ENCODE measurements around the gene SLAIN2.

DNA sequence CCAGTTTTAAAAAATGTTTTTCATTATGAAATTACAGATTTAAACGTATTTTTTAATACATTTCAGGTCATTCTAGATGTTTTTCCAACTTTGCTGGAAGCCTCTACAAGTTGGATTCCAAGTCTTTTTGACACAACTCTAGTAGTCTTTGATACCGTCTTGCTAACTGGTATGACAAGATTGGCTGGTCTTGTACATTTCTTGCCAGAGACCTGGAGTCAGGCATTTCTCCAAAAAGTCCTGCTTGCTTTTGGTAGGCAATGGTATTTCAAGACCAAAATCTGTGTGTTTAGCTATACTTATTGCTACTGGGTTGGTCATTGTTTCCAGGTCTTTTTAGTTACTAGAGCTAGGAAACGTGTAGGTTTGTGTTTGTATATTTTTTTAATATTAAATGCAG is 64.6 kb downstream of the SLAIN2 start:
- TF ChIP-seq, protein P1, sequence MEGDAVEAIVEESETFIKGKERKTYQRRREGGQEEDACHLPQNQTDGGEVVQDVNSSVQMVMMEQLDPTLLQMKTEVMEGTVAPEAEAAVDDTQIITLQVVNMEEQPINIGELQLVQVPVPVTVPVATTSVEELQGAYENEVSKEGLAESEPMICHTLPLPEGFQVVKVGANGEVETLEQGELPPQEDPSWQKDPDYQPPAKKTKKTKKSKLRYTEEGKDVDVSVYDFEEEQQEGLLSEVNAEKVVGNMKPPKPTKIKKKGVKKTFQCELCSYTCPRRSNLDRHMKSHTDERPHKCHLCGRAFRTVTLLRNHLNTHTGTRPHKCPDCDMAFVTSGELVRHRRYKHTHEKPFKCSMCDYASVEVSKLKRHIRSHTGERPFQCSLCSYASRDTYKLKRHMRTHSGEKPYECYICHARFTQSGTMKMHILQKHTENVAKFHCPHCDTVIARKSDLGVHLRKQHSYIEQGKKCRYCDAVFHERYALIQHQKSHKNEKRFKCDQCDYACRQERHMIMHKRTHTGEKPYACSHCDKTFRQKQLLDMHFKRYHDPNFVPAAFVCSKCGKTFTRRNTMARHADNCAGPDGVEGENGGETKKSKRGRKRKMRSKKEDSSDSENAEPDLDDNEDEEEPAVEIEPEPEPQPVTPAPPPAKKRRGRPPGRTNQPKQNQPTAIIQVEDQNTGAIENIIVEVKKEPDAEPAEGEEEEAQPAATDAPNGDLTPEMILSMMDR (IDR thresholded peaks at IDR 0.05) = no peak
- no peak for TF ChIP-seq POLR2A (IDR thresholded peaks at IDR 0.05)
